Astrocyte (in vitro differentiated cells and primary cell): ENCODE results near the gene SLC17A2. TPM values are rescaled to one million over a fixed set of nuclear protein-coding genes. Genes with fewer than 3 reads are reported as not detected.

Source experiments
- DNase-seq: peaks from one replicate; pipeline ENCODE4 v3.0.0-alpha.2; 2010; ENCODE audit warnings: low read depth
- FAIRE-seq: peaks from 2 replicates; lab custom pipeline; 2011; peaks lifted over from hg19 to GRCh38; lab: Jason Lieb, UNC
- H2AFZ ChIP-seq: 2 replicates; pipeline ENCODE4 v1.6.0; 2012; ENCODE audit warnings: low read depth, low read length, inconsistent platforms
- H3K27ac ChIP-seq: 2 replicates; pipeline ENCODE4 v1.5.1; 2011; ENCODE audit warnings: low read depth, low read length, inconsistent platforms
- H3K27me3 ChIP-seq: 2 replicates; pipeline ENCODE4 v1.6.0; 2011; ENCODE audit warnings: low read length, inconsistent platforms; ENCODE audit not compliant: insufficient read depth
- H3K36me3 ChIP-seq: 2 replicates; pipeline ENCODE4 v1.5.1; 2011; ENCODE audit warnings: low read length, inconsistent platforms; ENCODE audit not compliant: insufficient read depth
- H3K4me1 ChIP-seq: 2 replicates; pipeline ENCODE4 v1.5.1; 2011; ENCODE audit warnings: low read length, inconsistent platforms; ENCODE audit not compliant: insufficient read depth
- H3K4me2 ChIP-seq: 2 replicates; pipeline ENCODE4 v1.6.0; 2012; ENCODE audit warnings: low read length, inconsistent platforms
- H3K4me3 ChIP-seq: 2 replicates; pipeline ENCODE4 v1.5.1; 2011; ENCODE audit warnings: low read depth, mild to moderate bottlenecking, low read length, inconsistent platforms; ENCODE audit not compliant: insufficient read depth
- H3K79me2 ChIP-seq: 2 replicates; pipeline ENCODE4 v1.6.0; 2012; ENCODE audit warnings: mild to moderate bottlenecking, low read length, inconsistent platforms; ENCODE audit not compliant: insufficient read depth
- H3K9ac ChIP-seq: 2 replicates; pipeline ENCODE4 v1.6.0; 2012; ENCODE audit warnings: mild to moderate bottlenecking, low read length, inconsistent platforms
- H3K9me3 ChIP-seq: 2 replicates; pipeline ENCODE4 v1.5.1; 2012; ENCODE audit warnings: low read depth, mild to moderate bottlenecking, low read length, inconsistent platforms; ENCODE audit not compliant: insufficient read depth
- H4K20me1 ChIP-seq: 2 replicates; pipeline ENCODE4 v1.6.0; 2012; ENCODE audit warnings: low read length, inconsistent platforms; ENCODE audit not compliant: insufficient read depth
- H3K27ac Mint-ChIP-seq: one replicate; pipeline ENCODE4 v1.8.0; 2021; ENCODE audit warnings: mild to moderate bottlenecking, mixed read lengths; ENCODE audit not compliant: unreplicated experiment
- H3K27me3 Mint-ChIP-seq: one replicate; pipeline ENCODE4 v1.8.0; 2021; ENCODE audit warnings: low read depth, mixed read lengths; ENCODE audit not compliant: unreplicated experiment
- H3K36me3 Mint-ChIP-seq: one replicate; pipeline ENCODE4 v1.8.0; 2021; ENCODE audit warnings: low read depth, mixed read lengths; ENCODE audit not compliant: unreplicated experiment
- H3K4me1 Mint-ChIP-seq: one replicate; pipeline ENCODE4 v1.8.0; 2021; ENCODE audit warnings: low read depth, mixed read lengths; ENCODE audit not compliant: unreplicated experiment
- H3K4me3 Mint-ChIP-seq: one replicate; pipeline ENCODE4 v1.8.0; 2021; ENCODE audit warnings: mild to moderate bottlenecking, moderate library complexity, mixed read lengths; ENCODE audit not compliant: unreplicated experiment
- H3K9me3 Mint-ChIP-seq: one replicate; pipeline ENCODE4 v1.8.0; 2021; ENCODE audit warnings: mild to moderate bottlenecking, mixed read lengths; ENCODE audit not compliant: unreplicated experiment
- CTCF ChIP-seq: IDR thresholded peaks from 2 replicates; pipeline ENCODE4 v1.5.1; 2011; ENCODE audit warnings: low read depth, mild to moderate bottlenecking, inconsistent platforms, low read length, moderate library complexity; ENCODE audit not compliant: insufficient read depth
- EZH2 ChIP-seq: IDR thresholded peaks from 2 replicates; pipeline ENCODE4 v1.6.1; 2012; ENCODE audit warnings: mild to moderate bottlenecking, low read length, inconsistent platforms; ENCODE audit not compliant: insufficient read depth
- total RNA-seq: library from RNA; stranded (reverse); gene quantifications from 2 replicates; pipeline ENCODE4 v1.2.1, GENCODE V29; 2021

SLC17A2 gene
- total RNA-seq, 1 donor from 2014 or later = not detected

- DNase-seq = no peak
- Histone ChIP-seq H3K27ac (no peak overlapping the region), H3K27me3 (no peaks in the 10 kb centered on the region), H3K9me3 (no peaks in the 10 kb centered on the region), H2AFZ (no peak overlapping the region), H3K36me3 (no peaks in the 10 kb centered on the region), H3K4me2 (no peak overlapping the region), H3K4me1 (no peaks in the 10 kb centered on the region), H3K9ac (no peak overlapping the region), H3K79me2 (no peaks in the 10 kb centered on the region), H3K4me3 (no peak overlapping the region), H4K20me1 (no peaks in the 10 kb centered on the region)
- Mint-ChIP-seq H3K36me3 (no peaks in the 10 kb centered on the region), H3K27me3 (peaks cover 3% of the 10 kb centered on the region), H3K4me3 (no peak overlapping the region), H3K4me1 (peaks cover 10% of the 10 kb centered on the region), H3K9me3 (peaks cover 11% of the 10 kb centered on the region), H3K27ac (no peak overlapping the region)
- TF ChIP-seq CTCF (no peak), EZH2 (no peak)
- FAIRE-seq = no peak
Measured at GRCh38 chr6:25944688-25945574, 14.4 kb upstream of the SLC17A2 start.

- Histone ChIP-seq H3K9ac (no peak overlapping the region), H2AFZ (no peak overlapping the region), H3K36me3 (no peaks in the 10 kb centered on the region), H4K20me1 (no peaks in the 10 kb centered on the region), H3K79me2 (no peaks in the 10 kb centered on the region), H3K4me3 (no peak overlapping the region), H3K27ac (no peak overlapping the region), H3K27me3 (no peaks in the 10 kb centered on the region), H3K4me2 (no peak overlapping the region), H3K4me1 (no peaks in the 10 kb centered on the region), H3K9me3 (no peaks in the 10 kb centered on the region)
- peaks cover 10% of the 10 kb centered on the region for H3K4me1 Mint-ChIP-seq
- peaks cover 3% of the 10 kb centered on the region for H3K27me3 Mint-ChIP-seq
- TF ChIP-seq EZH2 (no peak), CTCF (no peak)
- no peak for FAIRE-seq
- peaks cover 11% of the 10 kb centered on the region for H3K9me3 Mint-ChIP-seq
- no peak overlapping the region for H3K27ac Mint-ChIP-seq
- no peak overlapping the region for H3K4me3 Mint-ChIP-seq
- DNase-seq = no peak
- no peaks in the 10 kb centered on the region for H3K36me3 Mint-ChIP-seq
Measured at GRCh38 chr6:25943887-25944286, 13.4 kb upstream of the SLC17A2 start.

DNA sequence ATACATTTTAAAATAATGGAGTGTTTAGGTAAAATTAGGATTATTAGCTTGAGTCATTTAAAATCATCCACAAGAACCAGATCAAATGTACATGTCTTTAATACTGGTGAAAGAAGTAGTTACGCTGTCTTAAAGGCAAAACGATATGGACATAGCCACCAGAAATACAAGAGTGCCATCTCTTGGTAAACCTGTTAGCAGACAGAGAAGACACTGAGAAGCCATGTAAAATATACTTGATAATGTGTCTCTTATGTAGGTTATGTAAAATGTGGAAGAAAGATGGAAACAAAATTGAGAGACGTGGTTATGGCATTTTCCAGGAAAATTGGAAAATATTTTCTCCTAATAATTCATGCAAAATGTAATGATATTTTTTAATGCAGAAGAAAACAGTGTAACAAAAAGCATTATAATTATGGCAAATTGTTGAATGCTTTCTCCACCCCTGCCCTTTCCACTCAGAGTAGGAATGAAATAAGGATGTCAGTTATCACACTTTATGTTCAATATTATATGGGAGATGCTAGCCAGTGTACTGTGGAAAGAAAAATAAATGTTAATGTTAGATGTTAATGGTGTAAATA is 12.2 kb upstream of the SLC17A2 start:
- FAIRE-seq (no peak), DNase-seq (no peak)
- Mint-ChIP-seq H3K36me3 (no peaks in the 10 kb centered on the region), H3K27ac (no peak overlapping the region), H3K4me1 (peaks cover 10% of the 10 kb centered on the region), H3K4me3 (no peak overlapping the region), H3K27me3 (peaks cover 3% of the 10 kb centered on the region), H3K9me3 (peaks cover 11% of the 10 kb centered on the region)
- Histone ChIP-seq H4K20me1 (no peaks in the 10 kb centered on the region), H3K9me3 (no peaks in the 10 kb centered on the region), H3K79me2 (no peaks in the 10 kb centered on the region), H3K27me3 (no peaks in the 10 kb centered on the region), H3K9ac (no peak overlapping the region), H2AFZ (no peak overlapping the region), H3K4me3 (no peak overlapping the region), H3K36me3 (no peaks in the 10 kb centered on the region), H3K4me1 (no peaks in the 10 kb centered on the region), H3K4me2 (no peak overlapping the region), H3K27ac (no peak overlapping the region)
- TF ChIP-seq EZH2 = no peak
- peak; percentile 21 for TF ChIP-seq CTCF
